ENCODE measurements around the gene ELOVL7.
A peak's percentile ranks its signal among the peaks of the same experiment; 100 is the strongest.
"Not testable (repeated sequence)": the region's sequence is repeated elsewhere in the genome, so short reads cannot be mapped to it uniquely, and the experiment has no call there.

ELOVL7 gene

GRCh38 chr5:60826653-60827052, 17.4 kb downstream of the ELOVL7 start:
- DNase-seq (ENCODE audit: low spot score): peak; percentile 55
- in situ Hi-C loops (cut with MboI; ENCODE audit: low sequenced_read_pairs, unreplicated experiment): no loop called here
- TF ChIP-seq, protein P1, sequence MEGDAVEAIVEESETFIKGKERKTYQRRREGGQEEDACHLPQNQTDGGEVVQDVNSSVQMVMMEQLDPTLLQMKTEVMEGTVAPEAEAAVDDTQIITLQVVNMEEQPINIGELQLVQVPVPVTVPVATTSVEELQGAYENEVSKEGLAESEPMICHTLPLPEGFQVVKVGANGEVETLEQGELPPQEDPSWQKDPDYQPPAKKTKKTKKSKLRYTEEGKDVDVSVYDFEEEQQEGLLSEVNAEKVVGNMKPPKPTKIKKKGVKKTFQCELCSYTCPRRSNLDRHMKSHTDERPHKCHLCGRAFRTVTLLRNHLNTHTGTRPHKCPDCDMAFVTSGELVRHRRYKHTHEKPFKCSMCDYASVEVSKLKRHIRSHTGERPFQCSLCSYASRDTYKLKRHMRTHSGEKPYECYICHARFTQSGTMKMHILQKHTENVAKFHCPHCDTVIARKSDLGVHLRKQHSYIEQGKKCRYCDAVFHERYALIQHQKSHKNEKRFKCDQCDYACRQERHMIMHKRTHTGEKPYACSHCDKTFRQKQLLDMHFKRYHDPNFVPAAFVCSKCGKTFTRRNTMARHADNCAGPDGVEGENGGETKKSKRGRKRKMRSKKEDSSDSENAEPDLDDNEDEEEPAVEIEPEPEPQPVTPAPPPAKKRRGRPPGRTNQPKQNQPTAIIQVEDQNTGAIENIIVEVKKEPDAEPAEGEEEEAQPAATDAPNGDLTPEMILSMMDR (IDR thresholded peaks at IDR 0.05; ENCODE audit: borderline replicate concordance, control extremely low read depth, extremely low read depth, insufficient read depth, missing control alignments): no peak

- in situ Hi-C loops (cut with MboI; ENCODE audit: low sequenced_read_pairs, unreplicated experiment): no loop called here
These were observed 20.5 kb downstream of the ELOVL7 start for GRCh38 chr5:60823574-60823973.

DNA sequence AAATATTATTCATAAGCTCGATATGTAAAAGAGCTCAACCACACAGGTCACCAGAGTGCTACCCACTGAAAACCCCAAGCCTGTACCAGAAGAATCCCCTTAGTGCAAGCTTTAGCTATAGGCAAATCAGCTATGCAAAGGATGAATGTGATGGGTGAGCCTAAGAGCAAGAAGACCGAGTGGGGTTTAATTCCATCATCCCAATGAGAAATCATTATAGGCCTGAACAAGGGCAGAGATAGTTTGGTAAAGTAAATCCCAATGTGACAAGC, 21.8 kb downstream of the ELOVL7 start:
- TF ChIP-seq, protein P1 (IDR thresholded peaks at IDR 0.05; ENCODE audit: borderline replicate concordance, control extremely low read depth, extremely low read depth, insufficient read depth, missing control alignments): no peak
- DNase-seq (ENCODE audit: low spot score): no peak
- in situ Hi-C loops (cut with MboI; ENCODE audit: low sequenced_read_pairs, unreplicated experiment): no loop called here

More at GRCh38 chr5:60823574-60823973, 20.5 kb downstream of the ELOVL7 start:
- DNase-seq (ENCODE audit: low spot score): no peak
- TF ChIP-seq, protein P1 (IDR thresholded peaks at IDR 0.05; ENCODE audit: borderline replicate concordance, control extremely low read depth, extremely low read depth, insufficient read depth, missing control alignments): no peak

DNA sequence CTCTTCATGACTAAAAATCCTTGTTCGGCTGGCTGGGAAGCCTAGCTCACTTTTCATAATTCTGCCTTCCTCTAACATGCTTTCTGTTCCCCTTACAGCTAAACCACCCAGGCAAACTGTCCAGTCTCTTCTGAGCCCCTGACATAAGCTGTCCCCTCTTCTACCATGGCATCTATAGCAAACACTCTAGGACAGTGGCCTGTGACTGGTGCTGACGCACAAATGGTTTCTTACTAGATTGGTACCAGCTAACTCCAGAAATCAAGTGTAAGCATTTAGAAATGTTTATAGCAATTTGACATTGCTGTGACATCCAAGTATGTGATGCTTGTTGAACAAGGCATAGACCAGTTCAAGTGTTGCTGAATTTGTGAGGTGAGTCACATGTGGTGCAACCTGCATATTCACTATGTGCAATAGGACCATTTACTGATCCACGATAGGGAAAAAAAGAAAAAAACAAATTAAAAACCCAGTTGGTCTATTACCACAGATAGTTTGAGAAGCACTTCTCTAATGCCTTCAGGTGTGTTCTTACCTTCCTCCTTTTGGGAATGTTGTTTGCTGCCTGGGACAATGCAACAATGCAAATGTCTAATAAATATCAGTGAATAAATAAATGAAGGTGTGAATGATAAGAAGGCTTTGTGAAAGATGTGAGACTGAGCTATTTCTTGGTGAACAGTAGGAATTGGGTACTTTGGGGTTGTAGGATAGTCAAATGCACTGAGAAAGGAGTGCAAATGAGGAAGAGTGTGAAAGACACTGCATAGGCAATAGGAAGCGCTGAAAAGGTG, 22.4 kb downstream of the ELOVL7 start:
- in situ Hi-C loops (cut with MboI; ENCODE audit: low sequenced_read_pairs, unreplicated experiment): no loop called here
- TF ChIP-seq, protein P1 (IDR thresholded peaks at IDR 0.05; ENCODE audit: borderline replicate concordance, control extremely low read depth, extremely low read depth, insufficient read depth, missing control alignments): no peak
- no peak for DNase-seq (ENCODE audit: low spot score)

- DNase-seq (ENCODE audit: low spot score): no peak
- TF ChIP-seq, protein P1 (IDR thresholded peaks at IDR 0.05; ENCODE audit: borderline replicate concordance, control extremely low read depth, extremely low read depth, insufficient read depth, missing control alignments): no peak
- in situ Hi-C loops (cut with MboI; ENCODE audit: low sequenced_read_pairs, unreplicated experiment): no loop called here
These were observed 23.2 kb downstream of the ELOVL7 start for GRCh38 chr5:60820593-60821487.

- DNase-seq (ENCODE audit: low spot score); in situ Hi-C loops (cut with MboI; ENCODE audit: low sequenced_read_pairs, unreplicated experiment): not testable (repeated sequence)
These were observed 27.9 kb downstream of the ELOVL7 start for GRCh38 chr5:60816138-60816537.

GRCh38 chr5:60814498-60814897, 29.6 kb downstream of the ELOVL7 start:
- in situ Hi-C loops (cut with MboI; ENCODE audit: low sequenced_read_pairs, unreplicated experiment): no loop called here
- no peak for DNase-seq (ENCODE audit: low spot score)
- TF ChIP-seq, protein P1 (IDR thresholded peaks at IDR 0.05; ENCODE audit: borderline replicate concordance, control extremely low read depth, extremely low read depth, insufficient read depth, missing control alignments): no peak
